Naive B cell (primary cell): ENCODE results near the gene UBXN6. TPM values are rescaled to one million over a fixed set of nuclear protein-coding genes. Genes with fewer than 3 reads are reported as not detected.

Source experiments
- ATAC-seq, 2 donors: fragments of 150-1000 bp; cut with Tn5 transposase; 2 replicates each; pipeline ENCODE4 v1.10.0; 2021; ENCODE audit warnings: low read depth in 2 of 2, mild to moderate bottlenecking in 2 of 2, moderate library complexity in 2 of 2
- DNase-seq: peaks from one replicate; pipeline ENCODE4 v3.0.0; 2022
- H3K27ac Mint-ChIP-seq, 6 donors: one replicate each; pipeline ENCODE4 v1.8.0; 2020 to 2022; ENCODE audit warnings: mild to moderate bottlenecking in 6 of 6, mixed read lengths in 6 of 6, moderate library complexity in 5 of 6, inconsistent platforms in 2 of 6
- H3K27me3 Mint-ChIP-seq, 3 donors: one replicate each; pipeline ENCODE4 v1.8.0; 2021 to 2022; ENCODE audit warnings: mixed read lengths in 3 of 3, mild to moderate bottlenecking in 1 of 3
- H3K36me3 Mint-ChIP-seq, 2 donors: one replicate each; pipeline ENCODE4 v1.8.0; 2020 to 2022; ENCODE audit warnings: mixed read lengths in 2 of 2, inconsistent platforms in 1 of 2, mild to moderate bottlenecking in 1 of 2
- H3K4me1 Mint-ChIP-seq, 3 donors: one replicate each; pipeline ENCODE4 v1.8.0; 2020 to 2022; ENCODE audit warnings: mixed read lengths in 3 of 3, inconsistent platforms in 1 of 3, mild to moderate bottlenecking in 1 of 3, moderate library complexity in 1 of 3
- H3K4me3 Mint-ChIP-seq, 8 donors: one replicate each; pipeline ENCODE4 v1.8.0; 2020 to 2022; ENCODE audit warnings: mild to moderate bottlenecking in 8 of 8, mixed read lengths in 8 of 8, moderate library complexity in 8 of 8, inconsistent platforms in 2 of 8
- H3K9me3 Mint-ChIP-seq, 7 donors: one replicate each; pipeline ENCODE4 v1.8.0; 2020 to 2022; ENCODE audit warnings: mixed read lengths in 7 of 7, mild to moderate bottlenecking in 5 of 7, inconsistent platforms in 2 of 7, moderate library complexity in 1 of 7
- polyA plus RNA-seq, 6 donors: library from polyadenylated mRNA; unstranded; fragments of 300-500 nt; fragmentation: Illumina TruSeq; gene quantifications; one replicate each; pipeline ENCODE4 v1.2.3, GENCODE V29; 2021; ENCODE audit warnings: low read depth in 6 of 6

Gene UBXN6
- polyA plus RNA-seq, 6 donors from 2014 or later = 3.6 to 9.1 (median 5.6) TPM

GRCh38 chr19:4447327-4448146 is 10.1 kb downstream of the UBXN6 start:
- DNase-seq = no peak
- no peak for ATAC-seq
- no peaks in the 10 kb centered on the region for H3K9me3 Mint-ChIP-seq
- H3K4me1 Mint-ChIP-seq = peaks cover under 1 to 9% (median 4%) of the 10 kb centered on the region in 3 donors
- H3K27ac Mint-ChIP-seq = no peak overlapping the region
- no peaks in the 10 kb centered on the region for H3K27me3 Mint-ChIP-seq
- H3K36me3 Mint-ChIP-seq = peaks cover 0 to 6% of the 10 kb centered on the region in 2 donors
- H3K4me3 Mint-ChIP-seq = no peak overlapping the region

- Mint-ChIP-seq H3K9me3 (no peaks in the 10 kb centered on the region), H3K36me3 (peaks cover 0 to 6% of the 10 kb centered on the region in 2 donors), H3K27ac (no peak overlapping the region), H3K4me1 (peaks cover 7 to 17% (median 11%) of the 10 kb centered on the region in 3 donors), H3K4me3 (no peak overlapping the region), H3K27me3 (no peaks in the 10 kb centered on the region)
- ATAC-seq = no peak
- no peak for DNase-seq
Measured at GRCh38 chr19:4446704-4447200, 10.8 kb downstream of the UBXN6 start.

GRCh38 chr19:4445963-4446703 is 11.5 kb downstream of the UBXN6 start:
- ATAC-seq = no peak
- peaks cover 0 to 6% of the 10 kb centered on the region in 2 donors for H3K36me3 Mint-ChIP-seq

GRCh38 chr19:4444765-4445741 is 12.5 kb downstream of the UBXN6 start:
- Mint-ChIP-seq H3K9me3 (no peaks in the 10 kb centered on the region), H3K27me3 (no peaks in the 10 kb centered on the region), H3K27ac (no peak overlapping the region), H3K4me3 (no peak overlapping the region), H3K4me1 (peaks cover 7 to 17% (median 13%) of the 10 kb centered on the region in 3 donors), H3K36me3 (peaks cover 0 to 6% of the 10 kb centered on the region in 2 donors)
- no peak for DNase-seq
- no peak for ATAC-seq

More at GRCh38 chr19:4445963-4446703, 11.5 kb downstream of the UBXN6 start:
- H3K27me3 Mint-ChIP-seq = no peaks in the 10 kb centered on the region
- no peak for DNase-seq
- no peaks in the 10 kb centered on the region for H3K9me3 Mint-ChIP-seq
- no peak overlapping the region for H3K4me3 Mint-ChIP-seq
- H3K27ac Mint-ChIP-seq = no peak overlapping the region
- H3K4me1 Mint-ChIP-seq = peaks cover 7 to 17% (median 11%) of the 10 kb centered on the region in 3 donors

GRCh38 chr19:4443966-4444764 is 13.4 kb downstream of the UBXN6 start:
- Mint-ChIP-seq H3K36me3 (no peaks in the 10 kb centered on the region), H3K27ac (peak overlapping the region in 1 of 6 donors; percentile 3), H3K9me3 (no peaks in the 10 kb centered on the region), H3K27me3 (no peaks in the 10 kb centered on the region), H3K4me3 (no peak overlapping the region), H3K4me1 (peaks cover 7 to 17% (median 13%) of the 10 kb centered on the region in 3 donors)
- DNase-seq = no peak
- no peak for ATAC-seq

DNA sequence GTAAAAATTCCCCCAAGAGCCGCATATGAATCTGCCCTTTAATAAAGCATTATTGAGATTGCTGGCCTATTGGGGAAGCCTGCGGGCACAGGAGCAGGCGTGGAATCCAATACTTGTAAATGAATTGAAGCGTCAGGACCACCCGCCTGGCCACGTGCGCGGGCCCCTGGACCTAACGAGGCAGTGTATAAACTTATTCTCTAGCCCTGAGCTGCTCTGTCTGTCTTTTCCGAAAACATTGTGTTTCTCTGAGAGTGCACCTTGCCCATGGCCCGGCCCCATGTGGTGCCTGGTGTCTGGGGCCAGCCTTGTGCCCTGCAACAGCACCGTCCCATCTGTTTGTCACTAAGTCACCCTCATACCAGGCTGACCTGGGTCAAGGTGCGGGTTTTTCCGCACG is 14.4 kb downstream of the UBXN6 start:
- H3K4me1 Mint-ChIP-seq = peaks cover 7 to 17% (median 13%) of the 10 kb centered on the region in 3 donors
- no peak overlapping the region for H3K4me3 Mint-ChIP-seq
- ATAC-seq (no peak), DNase-seq (no peak)
- H3K36me3 Mint-ChIP-seq = no peaks in the 10 kb centered on the region
- no peaks in the 10 kb centered on the region for H3K27me3 Mint-ChIP-seq
- peak overlapping the region in 1 of 6 donors; percentile 70 for H3K27ac Mint-ChIP-seq
- no peaks in the 10 kb centered on the region for H3K9me3 Mint-ChIP-seq

GRCh38 chr19:4442819-4443146 is 14.8 kb downstream of the UBXN6 start:
- ATAC-seq = no peak
- H3K27me3 Mint-ChIP-seq = no peaks in the 10 kb centered on the region
- H3K4me3 Mint-ChIP-seq = no peak overlapping the region
- peaks cover 7 to 17% (median 13%) of the 10 kb centered on the region in 3 donors for H3K4me1 Mint-ChIP-seq
- peak overlapping the region in 3 of 6 donors; percentile 21 to 83 (median 70) for H3K27ac Mint-ChIP-seq
- DNase-seq = no peak
- no peaks in the 10 kb centered on the region for H3K36me3 Mint-ChIP-seq
- H3K9me3 Mint-ChIP-seq = no peaks in the 10 kb centered on the region

GRCh38 chr19:4441994-4442818 is 15.4 kb downstream of the UBXN6 start:
- ATAC-seq (peak; percentile 45 to 47), DNase-seq (no peak)
- Mint-ChIP-seq H3K27ac (peak overlapping the region in 5 of 6 donors; percentile 42 to 89 (median 83)), H3K4me3 (peak overlapping the region in 2 of 8 donors; percentile 36 to 82), H3K9me3 (no peaks in the 10 kb centered on the region), H3K4me1 (peaks cover 7 to 17% (median 13%) of the 10 kb centered on the region in 3 donors), H3K36me3 (no peaks in the 10 kb centered on the region), H3K27me3 (no peaks in the 10 kb centered on the region)

DNA sequence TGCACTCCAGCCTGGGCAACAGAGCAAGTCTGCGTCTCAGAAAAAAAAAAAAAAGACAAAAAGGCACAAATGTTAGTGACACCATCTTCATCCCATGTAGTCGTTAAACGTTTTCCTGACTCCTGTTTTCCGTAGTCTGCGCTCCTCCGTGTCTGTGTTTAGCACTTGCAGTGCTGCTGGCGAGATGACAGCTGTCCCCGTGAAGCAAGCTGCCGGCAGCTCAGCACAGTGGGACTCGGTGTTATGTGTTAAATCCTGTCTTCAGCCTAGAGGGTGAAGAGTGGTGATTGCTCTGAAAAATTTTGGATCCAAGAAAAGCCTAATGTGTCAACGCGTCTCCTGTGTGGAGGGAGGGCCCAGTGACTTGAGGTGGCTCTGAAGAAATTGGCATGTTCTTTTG is 18.4 kb downstream of the UBXN6 start:
- ATAC-seq = no peak
- H3K36me3 Mint-ChIP-seq = peaks cover 0 to 6% of the 10 kb centered on the region in 2 donors
- H3K27ac Mint-ChIP-seq = peak overlapping the region in 4 of 6 donors; percentile 36 to 73 (median 38)
- H3K9me3 Mint-ChIP-seq = no peaks in the 10 kb centered on the region
- H3K4me1 Mint-ChIP-seq = peaks cover 7 to 17% (median 15%) of the 10 kb centered on the region in 3 donors
- no peak overlapping the region for H3K4me3 Mint-ChIP-seq
- DNase-seq = no peak
- no peaks in the 10 kb centered on the region for H3K27me3 Mint-ChIP-seq

DNA sequence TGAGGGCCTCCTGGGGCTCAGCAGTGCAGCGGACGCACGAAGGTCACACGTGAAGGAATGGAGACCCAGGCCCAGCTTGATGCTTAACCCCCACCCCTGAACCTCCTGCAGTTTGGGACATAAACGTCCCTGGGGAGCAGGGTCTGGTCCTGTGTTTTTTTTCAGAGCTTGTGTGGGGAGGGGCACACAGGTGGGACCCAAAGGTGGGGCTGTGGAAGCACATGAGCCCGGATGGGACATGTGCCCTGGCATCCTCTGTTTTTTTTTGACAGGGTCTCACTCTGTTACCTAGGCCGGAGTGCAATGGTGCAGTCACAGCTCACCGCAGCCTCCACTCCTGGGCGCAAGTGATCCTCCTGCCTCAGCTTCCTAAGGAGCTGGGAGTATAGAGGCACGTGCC is 20.5 kb downstream of the UBXN6 start:
- H3K4me3 Mint-ChIP-seq = no peak overlapping the region
- H3K36me3 Mint-ChIP-seq = peaks cover 0 to 6% of the 10 kb centered on the region in 2 donors
- no peaks in the 10 kb centered on the region for H3K9me3 Mint-ChIP-seq
- ATAC-seq = no peak
- no peaks in the 10 kb centered on the region for H3K27me3 Mint-ChIP-seq
- peaks cover 4 to 10% (median 8%) of the 10 kb centered on the region in 3 donors for H3K4me1 Mint-ChIP-seq
- H3K27ac Mint-ChIP-seq = no peak overlapping the region
- DNase-seq = no peak

DNA sequence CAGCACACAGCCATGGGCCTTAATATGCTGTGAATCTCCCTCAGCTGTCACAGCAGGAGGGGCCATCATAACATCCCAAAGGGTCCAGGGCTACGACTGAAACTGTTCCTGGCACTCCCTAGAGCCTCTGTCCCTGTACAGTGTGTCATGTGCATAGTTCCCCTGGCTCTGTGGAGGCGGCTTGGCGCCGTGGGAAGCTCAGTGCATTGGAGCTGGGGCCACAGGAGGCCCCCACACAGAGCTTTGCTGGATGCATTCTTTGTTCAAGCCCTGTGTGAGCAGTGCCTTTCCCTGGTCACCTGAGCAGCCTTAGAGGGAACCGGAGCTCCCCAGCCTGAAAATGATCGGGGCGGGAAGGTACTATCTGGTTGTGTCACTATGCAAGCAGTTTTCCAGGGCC is 21.4 kb downstream of the UBXN6 start:
- peaks cover 10 to 16% (median 13%) of the 10 kb centered on the region in 3 donors for H3K4me1 Mint-ChIP-seq
- H3K27me3 Mint-ChIP-seq = no peaks in the 10 kb centered on the region
- peaks cover 0 to 6% of the 10 kb centered on the region in 2 donors for H3K36me3 Mint-ChIP-seq
- DNase-seq (no peak), ATAC-seq (no peak)
- H3K9me3 Mint-ChIP-seq = no peaks in the 10 kb centered on the region
- no peak overlapping the region for H3K27ac Mint-ChIP-seq
- H3K4me3 Mint-ChIP-seq = no peak overlapping the region
